Cardiac muscle cell (in vitro differentiated cells and primary cell): Measurements from ENCODE around the gene NTN5. TPM values are rescaled to one million over a fixed set of nuclear protein-coding genes. Genes with fewer than 3 reads are reported as not detected.
A peak's percentile ranks its signal among the peaks of the same experiment; 100 is the strongest.
"Not testable (repeated sequence)": the region's sequence is repeated elsewhere in the genome, so short reads cannot be mapped to it uniquely, and the experiment has no call there.

Source experiments
- DNase-seq, 2 donors: peaks; one replicate each; pipeline versions ENCODE4 v3.0.0 to v3.0.0-alpha.2; 2010 to 2017; ENCODE audit warnings: low read depth in 1 of 2, low spot score in 1 of 2
- H3K27ac ChIP-seq: fragments of 200-600 bp; sonication (generic); 2 replicates; pipeline ENCODE4 v1.5.1; 2016
- H3K27me3 ChIP-seq: fragments of 200-600 bp; sonication (generic); 2 replicates; pipeline ENCODE4 v1.6.0; 2016; ENCODE audit warnings: control low read depth
- H3K36me3 ChIP-seq: fragments of 200-600 bp; sonication (generic); 2 replicates; pipeline ENCODE4 v1.5.1; 2016; ENCODE audit warnings: control low read depth
- H3K4me1 ChIP-seq: fragments of 200-600 bp; sonication (generic); 2 replicates; pipeline ENCODE4 v1.8.1; 2017; ENCODE audit warnings: low read depth, mild to moderate bottlenecking, mixed run types
- H3K4me3 ChIP-seq: fragments of 200-600 bp; sonication (generic); 2 replicates; pipeline ENCODE4 v1.5.1; 2016; ENCODE audit warnings: mild to moderate bottlenecking
- H3K9me3 ChIP-seq: fragments of 200-600 bp; sonication (generic); 2 replicates; pipeline ENCODE4 v1.5.1; 2017; ENCODE audit warnings: low read depth, mild to moderate bottlenecking, control low read depth
- polyA plus RNA-seq: library from polyadenylated mRNA; unstranded; fragments of >200 nt; fragmentation: Nextera tagmentation; extraction: Ambion mirVana; gene quantifications from 2 replicates; pipeline ENCODE4 v1.2.1, GENCODE V29; 2016
- total RNA-seq: library from RNA; depleted of rRNA; stranded (reverse); fragments of >200 nt; gene quantifications from 2 replicates; pipeline ENCODE4 v1.2.3, GENCODE V29; 2016
- TF ChIP-seq, protein P1 (sequence below): IDR thresholded peaks from 2 replicates; pipeline ENCODE4 v1.5.1; 2012; ENCODE audit warnings: low read depth, mild to moderate bottlenecking, low read length

Gene NTN5
- total and polyA plus RNA-seq, 2 experiments from 2014 or later, result 4.1 TPM; not detected in 1

DNA sequence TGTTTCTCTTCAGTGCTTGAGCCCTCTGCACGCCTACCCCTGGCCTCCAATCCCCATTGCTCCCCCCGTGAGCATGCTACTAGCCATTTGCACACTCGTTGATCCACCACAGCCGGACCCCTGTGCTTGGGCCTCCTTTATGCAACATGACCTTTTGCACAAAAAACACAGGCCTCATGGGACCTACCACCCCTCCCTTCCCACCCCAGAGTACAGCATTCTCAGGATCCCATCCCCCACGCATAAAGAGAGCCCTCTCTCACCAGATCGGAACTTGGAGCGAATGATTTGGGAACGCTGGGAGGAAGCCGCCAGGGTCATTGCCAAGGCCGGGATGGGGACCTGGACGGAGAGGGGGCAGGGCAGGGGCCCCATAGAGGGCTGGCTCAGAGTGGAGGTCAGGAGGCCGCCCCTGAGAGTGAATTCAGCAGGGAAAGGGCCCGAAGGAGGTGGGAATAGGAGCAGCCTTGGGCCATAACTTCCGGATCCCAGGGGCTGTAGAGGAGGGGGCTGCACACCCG lies 46.0 kb upstream of the NTN5 start:
- H3K4me1 ChIP-seq, result peaks cover 26% of the 10 kb centered on the region

DNA sequence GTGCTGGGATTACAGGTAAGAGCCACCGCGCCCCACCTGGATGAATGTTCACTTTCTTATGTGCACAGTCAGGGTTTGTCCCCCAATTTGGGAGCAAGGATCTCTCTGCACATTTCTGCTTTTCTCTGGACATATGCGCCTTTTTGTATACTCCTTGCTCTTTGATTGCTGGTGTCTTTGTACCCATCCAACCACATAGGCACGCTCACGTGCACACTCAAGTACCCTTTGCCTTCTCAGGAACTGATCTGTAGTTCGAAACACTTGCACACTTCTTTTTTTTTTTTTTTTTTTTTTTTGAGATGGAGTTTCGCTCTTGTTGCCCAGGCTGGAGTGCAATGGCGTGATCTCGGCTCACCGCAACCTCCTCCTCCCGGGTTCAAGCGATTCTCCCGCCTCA lies 45.3 kb upstream of the NTN5 start:
- not testable (repeated sequence) for H3K4me3 ChIP-seq, H3K9me3 ChIP-seq, H3K36me3 ChIP-seq, H3K27ac ChIP-seq, DNase-seq, H3K27me3 ChIP-seq
- H3K4me1 ChIP-seq, result peaks cover 26% of the 10 kb centered on the region

More for the DNA sequence above, 46.0 kb upstream of the NTN5 start:
- peak overlapping the region; percentile 11 for H3K27ac ChIP-seq
- no peak overlapping the region for H3K4me3 ChIP-seq
- H3K9me3 ChIP-seq, result no peaks in the 10 kb centered on the region
- TF ChIP-seq, protein P1, sequence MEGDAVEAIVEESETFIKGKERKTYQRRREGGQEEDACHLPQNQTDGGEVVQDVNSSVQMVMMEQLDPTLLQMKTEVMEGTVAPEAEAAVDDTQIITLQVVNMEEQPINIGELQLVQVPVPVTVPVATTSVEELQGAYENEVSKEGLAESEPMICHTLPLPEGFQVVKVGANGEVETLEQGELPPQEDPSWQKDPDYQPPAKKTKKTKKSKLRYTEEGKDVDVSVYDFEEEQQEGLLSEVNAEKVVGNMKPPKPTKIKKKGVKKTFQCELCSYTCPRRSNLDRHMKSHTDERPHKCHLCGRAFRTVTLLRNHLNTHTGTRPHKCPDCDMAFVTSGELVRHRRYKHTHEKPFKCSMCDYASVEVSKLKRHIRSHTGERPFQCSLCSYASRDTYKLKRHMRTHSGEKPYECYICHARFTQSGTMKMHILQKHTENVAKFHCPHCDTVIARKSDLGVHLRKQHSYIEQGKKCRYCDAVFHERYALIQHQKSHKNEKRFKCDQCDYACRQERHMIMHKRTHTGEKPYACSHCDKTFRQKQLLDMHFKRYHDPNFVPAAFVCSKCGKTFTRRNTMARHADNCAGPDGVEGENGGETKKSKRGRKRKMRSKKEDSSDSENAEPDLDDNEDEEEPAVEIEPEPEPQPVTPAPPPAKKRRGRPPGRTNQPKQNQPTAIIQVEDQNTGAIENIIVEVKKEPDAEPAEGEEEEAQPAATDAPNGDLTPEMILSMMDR, result no peak
- DNase-seq, result no peak
- H3K27me3 ChIP-seq, result no peaks in the 10 kb centered on the region
- H3K36me3 ChIP-seq, result no peaks in the 10 kb centered on the region

DNA sequence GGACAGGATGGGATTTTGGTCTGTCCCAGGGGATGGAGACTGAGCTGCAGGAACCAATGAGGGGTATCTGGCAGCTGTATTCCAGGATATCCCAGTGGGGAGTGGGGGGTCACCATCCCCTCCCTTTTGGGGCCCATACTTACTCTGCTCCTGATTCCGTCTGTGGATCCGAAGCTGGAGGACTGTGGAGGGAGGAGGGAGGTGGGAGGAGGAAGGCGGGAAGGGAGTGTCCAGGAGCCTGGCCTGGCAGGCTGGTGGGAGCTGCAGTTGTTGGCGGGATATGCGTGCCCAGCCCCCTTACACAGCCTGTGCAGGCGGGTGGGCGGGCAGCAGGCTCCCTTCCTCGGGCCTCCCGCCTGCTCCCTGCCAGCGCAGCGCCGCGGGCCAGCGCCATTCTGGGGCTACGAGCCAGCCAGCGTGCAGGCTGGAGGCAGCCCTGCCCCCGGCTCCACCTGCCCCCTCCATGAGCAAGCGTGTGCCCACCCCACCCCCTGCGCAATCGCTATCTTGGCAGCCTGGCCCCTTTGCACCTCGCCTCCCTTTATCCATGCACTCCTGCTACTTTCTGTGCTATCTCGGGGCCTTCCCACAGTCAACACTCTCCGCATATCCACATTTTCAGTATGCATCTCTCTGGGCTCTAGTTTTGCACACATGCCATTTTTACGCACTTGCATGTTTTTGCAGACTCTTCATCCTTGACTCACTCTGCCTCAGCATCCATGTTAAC lies 43.9 kb upstream of the NTN5 start:
- Histone ChIP-seq H3K9me3 (no peaks in the 10 kb centered on the region), H3K27ac (peak overlapping the region; percentile 60), H3K36me3 (no peaks in the 10 kb centered on the region), H3K4me3 (no peak overlapping the region), H3K4me1 (peaks cover 26% of the 10 kb centered on the region), H3K27me3 (no peaks in the 10 kb centered on the region)
- DNase-seq, result peak; percentile 38 to 84
- TF ChIP-seq, protein P1, result no peak

DNA sequence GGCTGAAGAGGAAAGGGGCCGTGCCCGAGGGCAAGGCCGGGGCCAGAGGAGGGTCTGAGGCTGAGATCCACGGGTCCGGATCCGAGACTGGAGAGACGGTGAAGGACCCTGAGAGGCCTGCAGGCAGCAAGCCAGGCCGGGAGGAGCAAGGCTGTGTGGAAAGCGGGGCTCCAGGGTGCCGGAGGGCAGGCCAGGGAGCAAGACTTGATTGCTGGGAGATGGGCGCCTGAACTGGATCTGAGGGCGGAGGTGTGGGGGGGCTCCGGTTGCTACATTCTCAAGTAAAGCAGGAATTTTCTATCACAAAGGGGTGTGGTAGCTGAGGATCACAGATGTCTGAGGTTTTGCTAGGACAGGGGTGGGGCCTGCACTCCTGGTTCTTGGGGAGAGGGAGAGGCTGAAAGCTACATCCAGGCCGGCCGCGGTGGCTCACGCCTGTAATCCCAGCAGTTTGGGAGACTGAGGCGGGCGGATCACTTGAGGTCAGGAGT lies 42.9 kb upstream of the NTN5 start:
- H3K4me3 ChIP-seq, result no peak overlapping the region
- TF ChIP-seq, protein P1, result no peak
- no peaks in the 10 kb centered on the region for H3K36me3 ChIP-seq
- no peak for DNase-seq
- H3K27ac ChIP-seq, result no peak overlapping the region
- no peaks in the 10 kb centered on the region for H3K27me3 ChIP-seq
- peaks cover 26% of the 10 kb centered on the region for H3K4me1 ChIP-seq
- H3K9me3 ChIP-seq, result no peaks in the 10 kb centered on the region

DNA sequence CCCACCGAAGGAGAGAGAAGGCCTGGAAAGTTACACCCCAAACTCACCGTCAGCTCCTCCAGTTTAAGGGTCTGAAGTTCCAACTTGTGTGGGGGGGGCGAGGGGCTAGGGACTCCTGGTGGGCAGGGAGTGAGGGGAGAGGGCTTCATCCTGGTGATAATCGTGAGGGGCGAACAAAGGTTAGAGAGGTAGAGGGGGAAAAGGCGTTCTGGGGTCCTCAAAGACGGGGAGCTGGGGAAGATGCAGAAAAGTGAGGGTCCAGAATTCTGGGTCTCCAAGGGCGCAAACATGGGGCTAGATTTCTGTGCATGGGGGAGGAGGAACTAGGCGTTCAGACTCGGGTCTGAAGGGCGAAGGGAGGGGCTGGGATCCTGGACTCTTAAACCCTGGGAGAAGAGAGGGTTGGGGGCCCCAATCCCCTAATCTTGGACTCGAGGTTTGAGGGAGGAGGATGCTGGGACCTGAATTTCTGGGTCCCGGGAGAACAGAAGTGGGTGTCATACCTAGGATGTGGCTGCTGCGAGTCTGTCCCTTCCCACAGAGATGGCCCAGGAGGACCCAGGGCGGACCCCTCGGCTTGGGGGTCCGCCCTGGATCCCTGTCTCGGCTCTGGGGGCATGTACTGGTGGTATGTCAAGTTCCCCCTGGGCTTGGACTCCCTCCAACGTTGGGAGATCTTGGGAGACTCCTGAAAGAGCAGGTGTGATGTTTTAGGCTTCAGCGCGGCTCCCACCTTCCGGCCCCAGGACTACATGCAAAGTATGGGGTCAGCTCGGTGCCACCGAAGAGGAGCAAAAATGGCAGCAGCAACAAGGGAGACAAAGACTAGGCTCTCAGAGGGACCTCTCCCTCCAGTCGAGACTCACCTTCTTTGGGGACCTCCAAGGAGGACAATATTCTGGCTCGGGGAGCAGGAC lies 42.2 kb upstream of the NTN5 start:
- TF ChIP-seq, protein P1, result no peak
- Histone ChIP-seq H3K9me3 (no peaks in the 10 kb centered on the region), H3K27ac (peak overlapping the region; percentile 86), H3K4me3 (peak overlapping the region; percentile 29), H3K4me1 (peaks cover 23% of the 10 kb centered on the region), H3K36me3 (no peaks in the 10 kb centered on the region), H3K27me3 (no peaks in the 10 kb centered on the region)
- DNase-seq, result no peak
